Measurements from ENCODE around the gene GABRG3. TPM values are rescaled to one million over a fixed set of nuclear protein-coding genes. Genes with fewer than 3 reads are reported as not detected.

GABRG3 gene
- total and polyA plus RNA-seq, 4 donors = 0.02 to 0.19 TPM; not detected in 2

DNA sequence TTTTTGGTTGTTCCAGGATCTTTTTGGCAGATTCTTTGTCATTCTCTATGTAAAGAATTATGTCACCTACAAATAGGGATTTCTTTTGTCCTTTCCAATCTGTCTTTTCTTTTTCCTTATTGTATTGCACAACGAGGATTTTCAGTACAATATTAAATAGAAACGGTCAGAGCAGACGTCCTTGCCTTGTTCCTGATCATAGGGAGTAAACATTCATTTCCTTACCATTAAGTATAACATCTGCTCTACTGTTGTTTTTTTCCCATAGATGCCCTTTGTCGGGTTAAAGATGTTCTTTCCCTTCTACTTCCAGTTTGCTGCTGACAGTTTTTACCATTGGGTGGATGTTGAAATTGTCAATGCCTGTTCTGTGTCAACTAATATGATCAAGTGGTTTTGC, 599.8 kb downstream of the GABRG3 start (continued):
- no peak for TF ChIP-seq YY1 (IDR thresholded peaks at IDR 0.05)

DNA sequence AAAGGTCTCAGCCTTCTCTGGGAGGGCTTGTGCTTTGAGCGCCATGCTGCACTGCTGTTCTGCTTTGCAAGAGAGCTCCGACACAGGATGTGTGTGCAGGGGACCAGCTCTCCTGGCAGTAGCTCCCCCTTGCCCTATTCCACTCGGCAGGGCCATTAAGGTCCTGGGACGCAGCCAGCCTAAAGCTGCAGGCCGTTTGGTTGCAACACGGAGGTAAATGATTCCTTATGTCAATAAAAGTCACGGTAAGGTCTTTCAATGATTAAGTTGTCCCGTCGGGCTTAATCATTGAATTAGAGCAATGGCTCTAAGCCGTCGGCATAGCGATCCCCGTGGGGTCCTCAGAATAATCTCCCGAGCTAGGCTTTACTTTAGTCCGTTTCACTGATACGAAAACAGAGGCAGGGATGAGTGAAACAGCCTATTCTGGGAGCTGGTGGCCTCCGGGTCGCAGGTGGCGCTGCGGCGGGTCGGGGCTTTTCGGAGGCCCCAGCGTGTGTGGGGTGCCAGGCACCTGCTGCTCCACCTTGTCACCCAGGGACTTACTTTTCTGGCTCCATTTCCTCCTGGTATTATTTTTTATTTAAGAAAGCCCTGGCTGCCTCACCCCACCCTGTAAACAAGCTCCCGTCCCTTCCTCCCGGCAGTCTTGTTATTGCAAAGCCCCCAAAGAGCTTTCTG, 603.0 kb downstream of the GABRG3 start:
- no peak overlapping the region for H3K27ac ChIP-seq (ENCODE audit: low read depth in 1 of 2, low read length in 2 of 2)
- no peaks in the 10 kb centered on the region for H3K4me1 ChIP-seq (ENCODE audit: control insufficient read depth in 4 of 4, insufficient read depth in 4 of 4, low read length in 3 of 4)
- 58% methylated on average over 26 of the region's 26 CpGs for WGBS
- peaks cover 0 to 4% (median 0%) of the 10 kb centered on the region in 4 donors for H3K27me3 ChIP-seq (ENCODE audit: control insufficient read depth in 4 of 4, insufficient read depth in 4 of 4, low read length in 3 of 4)
- no peaks in the 10 kb centered on the region for H3K36me3 ChIP-seq (ENCODE audit: control insufficient read depth in 4 of 4, insufficient read depth in 3 of 4, low read depth in 1 of 4, low read length in 3 of 4)
- H3K9ac ChIP-seq (ENCODE audit: low read depth in 1 of 2, low read length in 2 of 2) = no peak overlapping the region
- H3K4me3 ChIP-seq (ENCODE audit: low read depth in 1 of 3, low read length in 3 of 3) = no peak overlapping the region
- H3K9me3 ChIP-seq (ENCODE audit: control insufficient read depth in 4 of 4, low read length in 3 of 4) = no peaks in the 10 kb centered on the region
- TF ChIP-seq FOXA1 (IDR thresholded peaks at IDR 0.05) = no peak
- TF ChIP-seq REST (IDR thresholded peaks at IDR 0.05) = no peak
- no peak for TF ChIP-seq RAD21 (IDR thresholded peaks at IDR 0.05)
- no peak for TF ChIP-seq NR2F2 (IDR thresholded peaks at IDR 0.05)
- TF ChIP-seq ZBTB33 (IDR thresholded peaks at IDR 0.05) = no peak
- no peak for TF ChIP-seq GABPA (IDR thresholded peaks at IDR 0.05 in 1 of 2, conservative IDR thresholded peaks at IDR 0.05 in 1 of 2)
- TF ChIP-seq, protein P1, sequence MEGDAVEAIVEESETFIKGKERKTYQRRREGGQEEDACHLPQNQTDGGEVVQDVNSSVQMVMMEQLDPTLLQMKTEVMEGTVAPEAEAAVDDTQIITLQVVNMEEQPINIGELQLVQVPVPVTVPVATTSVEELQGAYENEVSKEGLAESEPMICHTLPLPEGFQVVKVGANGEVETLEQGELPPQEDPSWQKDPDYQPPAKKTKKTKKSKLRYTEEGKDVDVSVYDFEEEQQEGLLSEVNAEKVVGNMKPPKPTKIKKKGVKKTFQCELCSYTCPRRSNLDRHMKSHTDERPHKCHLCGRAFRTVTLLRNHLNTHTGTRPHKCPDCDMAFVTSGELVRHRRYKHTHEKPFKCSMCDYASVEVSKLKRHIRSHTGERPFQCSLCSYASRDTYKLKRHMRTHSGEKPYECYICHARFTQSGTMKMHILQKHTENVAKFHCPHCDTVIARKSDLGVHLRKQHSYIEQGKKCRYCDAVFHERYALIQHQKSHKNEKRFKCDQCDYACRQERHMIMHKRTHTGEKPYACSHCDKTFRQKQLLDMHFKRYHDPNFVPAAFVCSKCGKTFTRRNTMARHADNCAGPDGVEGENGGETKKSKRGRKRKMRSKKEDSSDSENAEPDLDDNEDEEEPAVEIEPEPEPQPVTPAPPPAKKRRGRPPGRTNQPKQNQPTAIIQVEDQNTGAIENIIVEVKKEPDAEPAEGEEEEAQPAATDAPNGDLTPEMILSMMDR (IDR thresholded peaks at IDR 0.05; ENCODE audit: low read depth, low read length, missing input control) = no peak
- DNase-seq (ENCODE audit: low spot score) = no peak

GRCh38 chr15:27574541-27575054, 603.6 kb downstream of the GABRG3 start:
- no peak for DNase-seq (ENCODE audit: low spot score)
- Histone ChIP-seq H3K36me3 (ENCODE audit: control insufficient read depth in 4 of 4, insufficient read depth in 3 of 4, low read depth in 1 of 4, low read length in 3 of 4) (no peaks in the 10 kb centered on the region), H3K9ac (ENCODE audit: low read depth in 1 of 2, low read length in 2 of 2) (no peak overlapping the region), H3K4me1 (ENCODE audit: control insufficient read depth in 4 of 4, insufficient read depth in 4 of 4, low read length in 3 of 4) (no peaks in the 10 kb centered on the region), H3K4me3 (ENCODE audit: low read depth in 1 of 3, low read length in 3 of 3) (no peak overlapping the region), H3K27me3 (ENCODE audit: control insufficient read depth in 4 of 4, insufficient read depth in 4 of 4, low read length in 3 of 4) (peaks cover 0 to 4% (median 0%) of the 10 kb centered on the region in 4 donors), H3K9me3 (ENCODE audit: control insufficient read depth in 4 of 4, low read length in 3 of 4) (no peaks in the 10 kb centered on the region), H3K27ac (ENCODE audit: low read depth in 1 of 2, low read length in 2 of 2) (no peak overlapping the region)
- TF ChIP-seq, protein P1 (IDR thresholded peaks at IDR 0.05; ENCODE audit: low read depth, low read length, missing input control) = no peak
- TF ChIP-seq, protein P2, sequence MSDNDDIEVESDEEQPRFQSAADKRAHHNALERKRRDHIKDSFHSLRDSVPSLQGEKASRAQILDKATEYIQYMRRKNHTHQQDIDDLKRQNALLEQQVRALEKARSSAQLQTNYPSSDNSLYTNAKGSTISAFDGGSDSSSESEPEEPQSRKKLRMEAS (IDR thresholded peaks at IDR 0.05) = no peak
- no peak for TF ChIP-seq HNF4G (IDR thresholded peaks at IDR 0.05)
- TF ChIP-seq SP1 (IDR thresholded peaks at IDR 0.05) = no peak
- no peak for TF ChIP-seq YY1 (IDR thresholded peaks at IDR 0.05)
- no peak for TF ChIP-seq RXRA (IDR thresholded peaks at IDR 0.05)
- TF ChIP-seq, protein P3, sequence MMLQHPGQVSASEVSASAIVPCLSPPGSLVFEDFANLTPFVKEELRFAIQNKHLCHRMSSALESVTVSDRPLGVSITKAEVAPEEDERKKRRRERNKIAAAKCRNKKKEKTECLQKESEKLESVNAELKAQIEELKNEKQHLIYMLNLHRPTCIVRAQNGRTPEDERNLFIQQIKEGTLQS (IDR thresholded peaks at IDR 0.05) = no peak
- TF ChIP-seq HNF4A (conservative IDR thresholded peaks at IDR 0.05) = no peak
- 86% methylated on average over 20 of the region's 20 CpGs for WGBS

Data from liver (tissue), 9 donors.